HG03025 (cell line): ENCODE results near the gene MYO1E.
"Not testable (repeated sequence)": the region's sequence is repeated elsewhere in the genome, so short reads cannot be mapped to it uniquely, and the experiment has no call there.

Source experiments
- ATAC-seq: cut with Tn5 transposase; IDR thresholded peaks from one replicate; pipeline ENCODE4 v1.9.1; 2021; ENCODE audit warnings: mild to moderate bottlenecking, moderate library complexity; ENCODE audit not compliant: unreplicated experiment, low FRiP score

MYO1E gene

DNA sequence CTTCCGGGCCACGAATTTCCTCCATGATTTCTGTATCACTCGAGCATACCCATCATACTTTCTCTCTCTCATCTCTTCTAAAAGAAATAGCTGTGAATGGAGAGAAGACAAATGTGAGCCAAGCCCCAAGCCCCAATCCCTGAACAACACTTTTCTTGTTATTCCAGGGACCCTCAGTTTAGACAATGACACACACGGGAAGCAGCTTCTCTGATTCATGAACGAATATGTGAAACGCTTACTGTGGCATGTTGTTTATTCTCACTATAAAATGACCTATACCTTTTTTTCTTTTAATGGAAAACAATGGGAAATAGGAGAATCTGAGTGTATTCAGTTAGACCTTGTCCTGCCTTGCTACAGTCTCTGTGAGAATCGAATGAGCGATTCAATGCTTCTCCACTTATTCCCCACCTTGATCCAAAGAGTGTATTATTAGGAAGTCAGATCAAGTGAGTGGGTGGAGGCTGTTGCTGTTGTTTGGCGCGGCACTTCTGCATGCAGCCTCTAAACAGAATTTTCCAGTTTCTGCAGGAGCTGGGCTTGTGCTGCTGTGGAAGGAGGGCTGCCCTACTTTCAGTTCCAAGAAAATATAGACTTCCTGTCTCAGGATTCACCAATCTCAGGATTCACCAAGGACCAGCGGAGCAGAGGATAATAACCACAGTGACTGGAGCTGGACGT lies 198.4 kb downstream of the MYO1E start:
- ATAC-seq, result no peak

DNA sequence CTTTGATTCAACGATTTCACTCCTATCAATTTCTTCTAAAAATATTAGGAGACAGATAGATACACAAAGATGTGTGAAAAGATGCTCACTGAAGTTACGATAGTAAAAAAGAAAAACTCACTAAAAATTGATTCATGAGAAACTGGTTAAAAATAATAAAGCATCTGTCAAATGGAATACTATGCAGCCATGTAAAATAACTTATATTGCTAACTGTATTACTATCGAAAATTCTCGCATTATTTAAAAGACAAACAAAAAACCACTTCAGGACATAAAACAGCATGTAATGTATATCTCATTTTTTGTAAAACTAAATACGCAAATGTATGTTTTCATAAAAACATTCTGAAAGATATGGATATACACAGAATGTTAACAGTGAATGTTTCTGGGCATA lies 199.5 kb downstream of the MYO1E start:
- ATAC-seq, result no peak

DNA sequence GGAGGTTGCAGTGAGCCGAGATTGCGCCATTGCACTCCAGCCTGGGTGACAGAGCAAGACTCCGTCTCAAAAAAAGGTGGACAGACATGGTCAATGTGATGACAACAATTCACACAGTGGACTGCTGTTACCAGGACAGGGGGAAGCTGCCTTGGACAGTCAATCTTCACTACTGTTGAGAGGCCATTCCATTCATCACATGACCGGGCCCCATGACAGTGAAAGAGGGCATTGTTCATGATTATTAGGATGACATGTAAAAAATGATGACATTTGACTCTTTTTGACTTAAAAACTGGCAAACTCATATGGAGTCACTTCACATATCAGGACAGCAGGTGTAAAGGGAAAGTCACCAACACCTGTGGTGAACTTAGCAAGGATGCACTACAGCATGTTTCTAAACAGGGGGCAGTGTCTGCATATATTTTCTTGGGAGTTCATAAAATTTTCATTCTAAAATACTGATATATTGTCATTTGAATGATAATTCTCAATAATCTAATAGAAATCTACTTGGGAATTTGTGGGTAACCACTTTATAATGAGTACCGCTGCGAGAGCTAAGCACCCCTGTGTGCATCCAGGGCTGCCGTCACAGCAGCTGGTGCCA lies 200.3 kb downstream of the MYO1E start:
- ATAC-seq, result no peak

DNA sequence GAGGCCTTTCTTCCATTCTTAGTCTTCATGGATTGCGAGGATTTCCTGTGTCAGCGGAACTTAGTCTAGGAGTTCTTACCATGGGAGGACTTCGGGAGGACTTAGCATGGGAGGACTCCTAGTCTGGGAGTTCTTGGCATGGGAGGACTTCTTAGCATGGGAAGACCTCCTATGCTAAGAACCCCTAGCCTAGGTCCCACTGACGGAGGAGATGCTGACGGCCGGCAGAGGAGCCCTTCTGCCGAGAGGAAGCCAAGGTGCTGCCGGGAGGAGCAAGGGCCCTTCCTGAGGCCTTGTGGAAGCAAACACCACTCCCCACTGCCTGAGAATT lies 201.6 kb downstream of the MYO1E start:
- ATAC-seq, result no peak

DNA sequence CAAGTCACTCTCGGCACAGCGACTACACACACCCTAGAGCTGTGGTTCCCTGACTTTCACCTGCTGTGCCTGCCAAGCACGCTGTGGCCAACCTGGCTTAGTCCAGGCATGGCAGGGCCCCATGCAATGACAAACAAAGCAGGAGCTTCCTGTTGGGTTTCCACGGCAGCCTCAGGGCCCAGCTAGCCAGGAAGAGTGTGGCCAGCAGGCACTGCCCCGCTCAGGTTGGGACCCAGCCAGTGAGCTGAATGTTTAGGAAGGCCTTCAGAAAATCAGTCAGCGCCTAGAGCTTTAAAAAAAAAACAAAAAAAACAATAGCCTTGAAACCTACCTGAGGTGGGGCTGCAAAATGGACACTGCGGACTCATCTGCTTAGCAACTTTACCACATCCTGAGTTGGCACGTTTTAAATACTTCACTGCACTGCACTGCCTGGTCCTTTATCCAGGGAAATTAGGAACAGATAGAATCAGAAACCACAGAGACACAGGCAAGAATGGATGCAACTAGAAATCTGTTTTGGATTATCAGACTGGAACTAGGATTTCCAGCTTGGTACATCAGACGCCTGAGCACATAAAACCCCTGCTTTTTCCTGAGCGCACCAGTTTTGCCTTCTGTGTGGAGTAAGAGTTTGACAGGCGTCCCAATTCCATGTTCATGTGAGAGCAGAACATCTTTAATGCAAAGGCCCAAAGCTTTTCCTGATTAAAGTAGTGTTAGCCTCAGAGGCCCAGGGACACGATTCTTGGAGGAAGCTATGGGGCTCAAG lies 202.2 kb downstream of the MYO1E start:
- ATAC-seq, result no peak

DNA sequence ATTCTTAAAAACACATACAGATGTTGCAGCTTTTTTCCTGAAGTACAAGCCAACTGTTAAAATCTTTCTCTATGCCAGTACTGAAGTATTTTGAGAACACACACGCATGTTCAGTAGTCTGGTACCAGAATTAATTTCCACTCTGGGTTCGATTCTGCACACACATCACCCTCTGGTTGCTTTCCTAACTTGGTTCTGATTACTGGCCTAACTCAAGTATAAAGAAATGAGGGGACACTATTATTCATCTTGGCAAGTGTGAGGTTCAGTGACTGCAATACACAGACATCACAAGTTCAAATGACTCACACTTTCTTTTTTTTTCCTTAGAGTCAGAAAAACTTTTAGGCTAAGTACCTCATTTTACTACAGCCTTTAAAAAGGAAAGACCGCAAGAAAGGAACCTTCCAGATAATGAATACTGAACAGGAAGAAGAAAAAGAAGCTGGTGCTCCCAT lies 203.4 kb downstream of the MYO1E start:
- ATAC-seq, result no peak

DNA sequence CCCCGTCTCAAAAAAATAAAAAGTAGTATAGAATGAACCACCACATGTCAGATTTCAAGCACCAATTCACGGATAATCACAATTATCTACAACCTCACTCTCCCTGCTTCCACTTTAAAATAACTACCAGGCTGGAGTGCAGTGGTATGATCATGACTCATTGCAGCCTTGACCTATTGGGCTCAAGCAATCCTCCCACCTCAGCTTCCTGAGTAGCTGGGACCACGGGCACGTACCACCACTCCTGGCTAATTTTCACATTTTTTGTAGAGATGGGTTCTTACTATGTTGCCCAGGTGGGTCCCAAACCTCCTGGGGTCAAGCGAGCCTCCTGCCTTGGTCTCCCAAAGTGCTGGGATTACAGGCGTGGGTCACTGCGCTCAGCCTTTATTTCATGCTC lies 204.1 kb downstream of the MYO1E start:
- no peak for ATAC-seq

DNA sequence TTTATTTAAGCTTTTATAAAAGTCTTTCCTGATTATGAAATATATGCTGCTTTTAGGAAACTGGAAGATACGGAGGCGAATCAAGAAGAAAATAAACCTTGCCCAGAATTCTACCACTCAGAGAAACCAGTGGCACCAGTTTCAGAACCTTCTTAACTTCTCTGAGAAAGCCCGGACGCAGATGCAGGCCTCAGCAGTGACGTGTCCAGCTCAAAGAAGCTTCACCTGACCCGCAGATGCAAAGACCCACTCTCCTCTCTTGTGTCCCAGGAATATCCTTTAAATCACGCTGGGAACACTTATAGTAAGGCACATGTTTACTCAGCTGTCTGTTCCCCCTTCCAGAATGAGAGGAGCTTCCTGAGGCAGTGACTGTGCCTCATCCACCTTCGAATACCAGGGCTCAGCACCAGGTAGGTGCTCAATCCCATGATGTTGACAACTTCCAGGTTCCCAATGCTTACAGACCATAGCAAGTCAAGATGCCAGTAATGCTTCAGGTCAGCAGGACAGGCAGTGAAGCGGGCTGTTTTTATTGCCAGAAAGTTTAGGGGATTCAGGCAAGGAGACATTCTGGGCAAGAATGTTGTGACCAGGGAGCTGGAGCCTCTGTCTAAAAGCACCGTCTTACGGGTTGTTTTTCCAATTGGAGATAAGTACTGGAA lies 205.9 kb downstream of the MYO1E start:
- ATAC-seq, result no peak

DNA sequence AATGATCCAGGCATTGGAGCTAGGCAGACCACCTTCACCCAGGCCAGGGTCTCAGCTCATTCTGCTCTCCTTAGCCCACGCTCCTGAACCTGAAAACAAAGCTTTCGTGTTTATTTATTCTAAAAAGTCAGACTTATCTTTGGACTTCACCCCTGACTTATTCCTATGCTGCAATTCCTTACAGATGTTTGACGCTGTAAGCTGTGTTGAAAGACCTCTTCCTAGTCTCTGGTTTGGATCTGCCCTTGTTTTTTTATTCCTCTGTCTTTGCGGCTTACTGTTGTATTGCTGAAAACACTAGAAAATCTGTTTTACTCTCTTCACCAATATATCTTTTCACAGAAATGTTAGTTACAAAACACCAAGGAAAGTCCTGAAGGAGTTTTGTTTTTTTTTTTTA lies 206.5 kb downstream of the MYO1E start:
- ATAC-seq, result no peak

DNA sequence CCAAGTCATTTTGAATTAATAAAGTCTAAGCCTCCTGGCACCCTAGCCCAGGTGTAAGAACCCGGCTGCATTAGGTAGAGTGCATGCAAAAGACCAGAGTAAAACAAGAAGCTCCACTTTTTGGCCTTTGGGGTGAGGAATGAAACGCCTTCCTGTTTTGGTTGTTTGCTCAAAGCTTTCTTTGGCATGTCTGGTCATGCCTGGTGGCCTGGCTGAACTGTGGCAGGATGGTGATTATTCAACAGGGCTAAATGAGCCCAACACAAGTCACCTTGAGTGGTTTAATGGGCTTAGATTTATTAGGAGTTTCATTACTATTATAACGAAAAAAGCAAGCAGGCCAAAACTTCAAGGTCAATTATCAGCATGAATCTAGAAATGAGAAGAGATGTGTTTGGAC lies 206.9 kb downstream of the MYO1E start:
- ATAC-seq, result no peak

DNA sequence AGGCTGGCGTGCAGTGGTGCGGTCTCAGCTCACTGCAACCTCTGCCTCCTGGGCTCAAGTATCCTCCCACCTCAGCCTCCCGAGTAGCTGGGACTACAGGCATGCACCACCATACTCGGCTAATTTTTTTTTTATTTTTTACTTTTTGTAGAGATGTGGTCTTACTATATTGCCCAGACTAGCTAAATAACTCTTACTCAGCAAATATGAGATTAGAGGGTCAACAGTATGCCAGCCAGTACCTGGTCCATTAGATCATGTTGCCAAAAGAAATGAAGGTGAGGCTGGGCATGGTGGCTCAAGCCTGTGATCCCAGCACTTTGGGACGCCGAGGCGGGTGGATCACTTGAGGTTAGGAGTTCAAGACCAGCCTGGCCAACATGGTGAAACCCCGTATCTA lies 210.6 kb downstream of the MYO1E start:
- ATAC-seq, result not testable (repeated sequence)

DNA sequence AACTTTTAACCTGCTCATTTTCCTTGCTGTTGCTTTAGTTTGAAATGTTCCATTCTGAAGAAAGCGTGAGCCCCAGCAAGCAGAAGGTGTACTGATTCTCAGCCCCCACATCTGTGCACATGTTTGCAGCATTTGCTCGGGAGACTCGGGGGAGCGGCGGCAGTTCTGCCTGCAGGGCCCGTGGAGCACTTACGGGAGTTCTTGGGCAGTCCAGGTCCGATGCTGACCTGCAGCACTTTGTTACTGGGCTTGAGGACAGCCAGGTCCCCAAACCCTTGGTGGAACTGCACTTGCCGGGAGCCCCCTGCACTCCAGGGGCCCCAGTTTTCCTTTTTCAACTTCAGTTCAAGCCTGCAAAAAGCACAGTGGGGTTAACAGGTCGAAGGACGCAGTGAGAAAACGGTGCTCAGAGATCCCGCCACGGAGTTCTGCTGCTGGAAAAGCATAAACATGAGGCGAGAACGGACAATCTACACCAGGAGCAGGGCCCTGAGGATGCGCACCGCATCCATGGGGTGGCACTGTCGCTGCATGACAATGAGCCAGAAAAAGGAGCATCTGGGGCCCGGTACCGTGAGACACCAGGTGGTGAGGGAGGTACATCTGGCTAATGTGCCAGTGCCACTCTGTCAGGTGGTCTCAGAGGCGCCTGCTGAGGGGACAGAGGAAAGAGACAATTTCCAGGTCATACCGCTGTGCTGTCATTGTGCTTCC lies 211.6 kb downstream of the MYO1E start:
- no peak for ATAC-seq

DNA sequence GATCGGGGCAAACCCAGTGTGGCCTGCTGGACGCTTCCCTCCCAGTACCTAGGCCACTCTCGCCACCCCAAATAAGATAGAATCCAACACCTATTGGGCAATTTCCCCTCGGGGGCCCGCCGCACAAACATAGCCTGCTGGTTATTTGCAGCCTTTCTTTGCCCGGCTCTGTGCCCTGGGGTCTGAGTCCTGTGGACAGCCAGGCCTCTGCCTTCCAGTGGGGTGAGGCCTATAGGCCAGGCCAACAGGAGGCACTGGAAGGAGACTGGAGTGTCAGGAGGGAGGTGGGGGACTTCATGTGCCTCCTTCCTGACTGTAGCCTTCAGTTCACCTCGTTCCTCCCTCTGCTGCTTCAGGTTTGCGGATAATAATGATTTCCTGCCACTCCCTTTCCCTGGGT lies 213.5 kb downstream of the MYO1E start:
- ATAC-seq, result no peak

DNA sequence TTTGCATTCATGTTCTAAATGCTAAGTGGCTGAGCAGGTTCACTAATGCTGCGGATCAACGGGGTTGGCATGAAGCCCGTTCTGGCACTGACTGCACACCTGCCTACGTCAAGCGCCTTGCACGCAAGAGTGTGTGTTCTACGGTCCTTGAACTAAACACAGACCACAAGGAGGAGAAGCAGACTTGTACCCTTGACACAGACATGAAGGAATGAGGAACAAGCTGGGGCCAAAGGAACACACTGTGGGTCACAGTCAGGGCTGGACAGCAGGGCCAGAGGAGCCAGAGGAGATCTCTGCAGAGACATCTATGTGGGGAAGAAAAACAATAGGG lies 214.0 kb downstream of the MYO1E start:
- no peak for ATAC-seq

DNA sequence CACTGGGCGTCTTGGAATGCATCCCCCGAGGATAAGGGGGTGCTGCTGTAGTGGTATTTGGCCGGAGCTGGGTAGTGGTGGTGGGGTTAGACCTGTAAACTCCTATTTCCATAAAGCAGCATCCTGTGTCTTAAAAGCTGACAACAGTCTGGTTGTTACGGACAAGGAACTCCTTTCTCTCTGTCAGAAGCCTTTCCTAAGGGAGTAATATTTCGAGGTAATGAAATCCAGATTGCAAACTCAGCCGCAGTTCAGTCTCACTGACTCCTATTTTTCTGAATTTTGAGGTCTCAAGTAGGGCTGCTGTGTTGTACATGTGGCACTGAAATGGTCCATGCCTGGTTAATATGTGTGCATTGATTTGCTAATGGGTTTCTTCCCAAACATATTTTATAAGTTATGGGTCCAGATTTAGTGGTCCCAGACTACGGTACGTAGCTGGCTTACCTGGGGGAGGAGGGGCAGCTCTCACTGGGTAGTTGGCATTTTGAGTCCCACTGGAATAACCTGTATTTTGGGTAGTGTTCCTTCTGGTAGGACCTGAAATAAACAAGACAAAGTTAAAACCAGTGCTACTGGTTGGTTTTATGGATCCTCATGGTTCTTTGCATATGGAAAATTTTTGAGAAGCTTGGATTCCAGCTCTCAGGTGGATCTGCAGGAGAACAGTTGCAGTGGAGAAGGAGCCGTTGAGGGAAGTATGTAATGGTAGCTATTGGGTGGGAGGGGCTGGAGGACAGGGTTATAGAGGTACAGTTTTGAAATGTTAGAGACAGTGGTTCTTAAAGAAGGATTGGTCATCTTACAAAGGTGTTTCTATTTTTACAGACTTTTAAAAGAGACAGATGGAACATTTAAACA lies 214.6 kb downstream of the MYO1E start:
- no peak for ATAC-seq

DNA sequence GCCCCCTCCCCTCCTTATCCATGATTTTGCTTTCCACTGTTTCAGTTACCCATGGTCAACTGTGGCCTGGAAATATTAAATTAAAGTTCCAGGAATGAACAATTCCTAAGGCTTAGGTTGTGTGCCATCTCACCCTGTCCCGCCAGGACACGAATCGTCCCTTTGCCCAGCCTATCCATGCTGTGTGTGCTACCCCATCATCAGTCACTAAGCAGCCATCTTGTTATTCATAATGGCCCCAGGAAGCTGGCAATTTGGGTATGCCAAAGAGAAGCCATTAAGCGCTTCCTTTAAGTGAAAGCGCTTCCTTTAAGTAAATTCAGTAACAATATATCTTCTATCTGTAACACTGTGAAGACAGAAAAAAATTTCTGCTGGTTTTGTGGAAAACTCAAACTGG lies 215.3 kb downstream of the MYO1E start:
- no peak for ATAC-seq

DNA sequence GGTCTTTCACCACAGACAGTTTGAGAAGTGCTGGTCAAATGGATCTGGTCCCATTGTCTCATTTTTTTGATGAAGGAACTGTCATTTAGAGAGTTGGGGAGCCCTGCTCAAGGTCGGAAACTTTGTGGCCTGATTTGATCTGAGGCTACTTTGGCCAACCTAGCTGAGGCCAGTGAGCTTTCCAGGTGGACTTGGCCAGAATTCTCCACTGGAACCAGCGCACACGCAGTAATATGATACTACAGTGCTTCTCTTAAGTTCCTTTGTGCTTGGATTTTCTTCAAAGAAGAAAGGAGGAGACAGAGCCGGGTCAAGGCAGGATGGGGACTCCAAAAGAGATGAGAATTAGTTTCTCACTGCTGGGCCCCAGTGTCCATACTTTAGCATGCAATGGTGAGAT lies 217.2 kb downstream of the MYO1E start:
- ATAC-seq, result no peak

DNA sequence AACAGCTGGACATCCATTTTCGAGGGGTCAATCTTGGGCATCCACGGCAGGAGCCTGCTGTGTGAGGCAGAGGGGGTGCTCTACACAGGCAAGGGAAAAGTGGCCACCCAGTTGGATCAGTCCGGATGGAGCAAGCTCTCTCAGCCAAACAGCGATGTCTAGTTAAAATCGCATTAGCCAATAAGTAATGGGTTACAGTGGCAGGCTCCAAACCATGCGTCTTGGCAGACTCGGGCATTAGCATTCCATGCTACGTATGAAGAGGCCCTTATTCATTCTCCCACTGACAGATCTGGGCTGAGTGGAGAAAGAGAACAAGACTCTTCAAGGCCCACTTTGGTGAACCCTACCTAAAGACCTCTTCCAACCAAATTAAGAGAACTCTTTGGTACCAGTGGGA lies 218.4 kb downstream of the MYO1E start:
- no peak for ATAC-seq

DNA sequence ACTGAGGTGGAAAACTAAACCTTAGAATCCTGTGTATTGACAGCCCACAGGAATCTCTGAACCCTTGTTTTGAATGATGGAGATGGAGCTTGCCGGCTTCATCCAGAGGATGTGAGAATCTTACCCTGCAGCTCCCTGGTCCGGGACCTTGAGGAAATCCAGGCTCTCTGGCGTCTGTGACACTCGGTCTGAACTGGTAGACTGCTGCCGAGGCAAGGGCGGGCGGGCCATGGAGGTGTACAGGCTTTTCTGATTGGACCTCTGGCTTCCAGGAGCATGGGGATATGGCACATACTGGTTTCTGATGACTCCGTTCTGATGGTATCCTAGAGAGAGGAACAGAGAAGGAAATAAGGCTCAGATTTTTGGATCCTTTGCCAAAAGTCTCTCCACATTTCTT lies 219.2 kb downstream of the MYO1E start:
- ATAC-seq, result no peak
